H9 (cell line): ENCODE measurements around the gene DAZAP1. TPM values are rescaled to one million over a fixed set of nuclear protein-coding genes. Genes with fewer than 3 reads are reported as not detected.

ENCODE experiments used
- DNase-seq: peaks from one replicate; pipeline ENCODE4 v3.0.0-alpha.2; 2017
- H2AFZ ChIP-seq: one replicate; pipeline ENCODE4 v1.6.1; 2013; ENCODE audit warnings: mild to moderate bottlenecking, low read length, control low read depth, moderate library complexity
- H2AK5ac ChIP-seq: 2 replicates; pipeline ENCODE4 v1.6.1; 2013; ENCODE audit warnings: low read length, control low read depth, mixed read lengths; ENCODE audit not compliant: insufficient read length
- H2BK120ac ChIP-seq: one replicate; pipeline ENCODE4 v1.6.1; 2013; ENCODE audit warnings: low read depth, mild to moderate bottlenecking, low read length, control low read depth, inconsistent platforms; ENCODE audit not compliant: poor library complexity, severe bottlenecking
- H2BK12ac ChIP-seq: 2 replicates; pipeline ENCODE4 v1.6.1; 2013; ENCODE audit warnings: low read length, control low read depth, mixed read lengths, low read depth; ENCODE audit not compliant: insufficient read length
- H2BK15ac ChIP-seq: 2 replicates; pipeline ENCODE4 v1.6.1; 2013; ENCODE audit warnings: low read depth, low read length, control low read depth
- H2BK20ac ChIP-seq: one replicate; pipeline ENCODE4 v1.6.1; 2013; ENCODE audit warnings: low read depth, mild to moderate bottlenecking, low read length, control low read depth, inconsistent platforms; ENCODE audit not compliant: poor library complexity, severe bottlenecking
- H2BK5ac ChIP-seq: 2 replicates; pipeline ENCODE4 v1.6.1; 2013; ENCODE audit warnings: low read length, control low read depth, mixed read lengths; ENCODE audit not compliant: insufficient read length
- H3K14ac ChIP-seq: 2 replicates; pipeline ENCODE4 v1.6.1; 2013; ENCODE audit warnings: low read length, control low read depth; ENCODE audit not compliant: insufficient read depth
- H3K18ac ChIP-seq: 2 replicates; pipeline ENCODE4 v1.6.1; 2013; ENCODE audit warnings: low read depth, mild to moderate bottlenecking, mixed read lengths, low read length, control low read depth; ENCODE audit not compliant: insufficient read length
- H3K23ac ChIP-seq: 2 replicates; pipeline ENCODE4 v1.6.1; 2013; ENCODE audit warnings: low read length, control low read depth, mixed read lengths, low read depth; ENCODE audit not compliant: insufficient read length
- H3K23me2 ChIP-seq: 2 replicates; pipeline ENCODE4 v1.6.1; 2013; ENCODE audit warnings: low read depth, mild to moderate bottlenecking, mixed read lengths, low read length, control low read depth; ENCODE audit not compliant: insufficient read length, poor library complexity, severe bottlenecking
- H3K27ac ChIP-seq: 2 replicates; pipeline ENCODE4 v1.5.1; 2013; ENCODE audit warnings: low read length, control low read depth, mixed read lengths, low read depth; ENCODE audit not compliant: insufficient read length
- H3K27me3 ChIP-seq: 2 replicates; pipeline ENCODE4 v1.6.1; 2013; ENCODE audit warnings: low read length, control low read depth, inconsistent platforms; ENCODE audit not compliant: insufficient read depth
- H3K4ac ChIP-seq: 2 replicates; pipeline ENCODE4 v1.6.1; 2013; ENCODE audit warnings: low read depth, mild to moderate bottlenecking, control low read depth, inconsistent platforms, low read length, moderate library complexity
- H3K4me1 ChIP-seq: 2 replicates; pipeline ENCODE4 v1.6.1; 2013; ENCODE audit warnings: low read length, control low read depth, inconsistent platforms; ENCODE audit not compliant: insufficient read depth
- H3K4me2 ChIP-seq: 2 replicates; pipeline ENCODE4 v1.6.1; 2013; ENCODE audit warnings: low read length, control low read depth, mixed read lengths; ENCODE audit not compliant: insufficient read length, insufficient read depth
- H3K56ac ChIP-seq: 2 replicates; pipeline ENCODE4 v1.6.1; 2013; ENCODE audit warnings: low read depth, mild to moderate bottlenecking, mixed read lengths, low read length, control low read depth; ENCODE audit not compliant: insufficient read length
- H3K79me1 ChIP-seq: 2 replicates; pipeline ENCODE4 v1.6.1; 2013; ENCODE audit warnings: low read depth, mild to moderate bottlenecking, moderate library complexity, low read length, control low read depth, inconsistent platforms; ENCODE audit not compliant: insufficient read depth, poor library complexity, severe bottlenecking
- H3K79me2 ChIP-seq: 2 replicates; pipeline ENCODE4 v1.6.1; 2013; ENCODE audit warnings: low read length, control low read depth, inconsistent platforms; ENCODE audit not compliant: insufficient read depth
- H3K9ac ChIP-seq: 2 replicates; pipeline ENCODE4 v1.6.1; 2013; ENCODE audit warnings: low read length, control low read depth, mixed read lengths; ENCODE audit not compliant: insufficient read length; ENCODE audit errors: extremely low read depth
- H3K9me3 ChIP-seq: one replicate; pipeline ENCODE4 v1.6.1; 2013; ENCODE audit warnings: low read depth, low read length, inconsistent platforms; ENCODE audit not compliant: control insufficient read depth
- H3T11ph ChIP-seq: one replicate; pipeline ENCODE4 v1.6.1; 2013; ENCODE audit warnings: mild to moderate bottlenecking, low read length, control low read depth, inconsistent platforms
- H4K20me1 ChIP-seq: one replicate; pipeline ENCODE4 v1.6.1; 2013; ENCODE audit not compliant: control insufficient read depth, insufficient read length, insufficient read depth
- H4K5ac ChIP-seq: 2 replicates; pipeline ENCODE4 v1.6.1; 2013; ENCODE audit warnings: low read depth, mild to moderate bottlenecking, mixed read lengths, low read length, control low read depth; ENCODE audit not compliant: insufficient read length
- H4K8ac ChIP-seq: replicated peaks from 2 replicates; pipeline ENCODE4 v1.6.1; 2013; ENCODE audit warnings: low read length, control low read depth, mixed read lengths, low read depth; ENCODE audit not compliant: insufficient read length
- H4K91ac ChIP-seq: 2 replicates; pipeline ENCODE4 v1.6.1; 2013; ENCODE audit warnings: low read depth, mild to moderate bottlenecking, moderate library complexity, mixed read lengths, low read length, control low read depth; ENCODE audit not compliant: insufficient read length
- H3K27ac Mint-ChIP-seq, 3 experiments: 2 replicates in 2 of 3; 3 replicates in 1 of 3; pipeline ENCODE4 v1.8.0; 2020 to 2021; ENCODE audit warnings: mixed read lengths in 3 of 3, mild to moderate bottlenecking in 1 of 3, moderate library complexity in 1 of 3
- H3K27me3 Mint-ChIP-seq: 2 replicates; pipeline ENCODE4 v1.8.0; 2021; ENCODE audit warnings: low read depth, mild to moderate bottlenecking, moderate library complexity, mixed read lengths
- H3K36me3 Mint-ChIP-seq, 3 experiments: 2 replicates in 2 of 3; 3 replicates in 1 of 3; pipeline ENCODE4 v1.8.0; 2020 to 2021; ENCODE audit warnings: low read depth in 3 of 3, mixed read lengths in 3 of 3; ENCODE audit not compliant: insufficient read depth in 1 of 3
- H3K4me1 Mint-ChIP-seq, 2 experiments: 2 replicates each; pipeline ENCODE4 v1.8.0; 2020; ENCODE audit warnings: mixed read lengths in 2 of 2
- H3K4me3 Mint-ChIP-seq, 2 experiments: 2 replicates in 1 of 2; 3 replicates in 1 of 2; pipeline ENCODE4 v1.8.0; 2020 to 2021; ENCODE audit warnings: mild to moderate bottlenecking in 2 of 2, mixed read lengths in 2 of 2, moderate library complexity in 1 of 2
- H3K9me3 Mint-ChIP-seq, 2 experiments: 2 replicates in 1 of 2; 3 replicates in 1 of 2; pipeline ENCODE4 v1.8.0; 2020; ENCODE audit warnings: mild to moderate bottlenecking in 2 of 2, mixed read lengths in 2 of 2, moderate library complexity in 1 of 2
- CTCF ChIP-seq: fragments of 200-600 bp; sonication (generic); conservative IDR thresholded peaks from 3 replicates; pipeline ENCODE4 v1.8.0; 2021; ENCODE audit warnings: antibody characterized with exemption, mild to moderate bottlenecking
- WGBS: extraction: QIAGEN DNeasy Blood & Tissue Kit; methylation state at CpG from one replicate; pipeline ENCODE4 v1.1.7; 2013; ENCODE audit warnings: missing lambda C conversion rate, low lambda C conversion rate, mixed read lengths; ENCODE audit not compliant: insufficient read length; ENCODE audit errors: extremely low coverage; 5-methylcytosine and 5-hydroxymethylcytosine counted together
- total RNA-seq: library from RNA; stranded (reverse); gene quantifications from 2 replicates; pipeline ENCODE4 v1.2.1, GENCODE V29; 2021

The DAZAP1 gene
- total RNA-seq, 1 experiment from 2014 or later: 265 TPM

GRCh38 chr19:1468274-1468820 lies 61.0 kb downstream of the DAZAP1 start:
- Mint-ChIP-seq H3K27me3 (peaks cover 83% of the 10 kb centered on the region), H3K27ac (no peak overlapping the region)

More at GRCh38 chr19:1468274-1468820, 61.0 kb downstream of the DAZAP1 start:
- Histone ChIP-seq H4K91ac (no peak overlapping the region), H2BK5ac (no peak overlapping the region), H3K23ac (no peak overlapping the region), H3K18ac (no peak overlapping the region), H3K56ac (no peak overlapping the region), H3K27me3 (peaks cover 61% of the 10 kb centered on the region), H3K9ac (no peak overlapping the region), H4K8ac (no peak overlapping the region), H2BK15ac (no peak overlapping the region), H3T11ph (no peak overlapping the region), H2AK5ac (no peak overlapping the region), H2BK20ac (no peak overlapping the region), H3K4ac (no peak overlapping the region), H3K79me2 (no peaks in the 10 kb centered on the region), H4K20me1 (peaks cover 3% of the 10 kb centered on the region), H2BK120ac (no peak overlapping the region), H3K79me1 (no peaks in the 10 kb centered on the region), H3K9me3 (no peaks in the 10 kb centered on the region), H2BK12ac (no peak overlapping the region), H3K23me2 (peaks cover 9% of the 10 kb centered on the region), H4K5ac (no peak overlapping the region), H3K4me2 (no peak overlapping the region), H3K4me1 (no peaks in the 10 kb centered on the region), H3K14ac (no peak overlapping the region), H3K27ac (no peak overlapping the region), H2AFZ (no peak overlapping the region)
- TF ChIP-seq CTCF: no peak
- H3K4me1 Mint-ChIP-seq: peaks cover 2 to 9% of the 10 kb centered on the region in 2 experiments; a peak in 3 of 4 replicates
- no CpG with 5 or more reads among the region's 49 CpGs for WGBS
- H3K4me3 Mint-ChIP-seq: peak overlapping the region; percentile 8 to 67; a peak in 1 of 5 replicates
- no peaks in the 10 kb centered on the region for H3K9me3 Mint-ChIP-seq
- no peak for DNase-seq
- H3K36me3 Mint-ChIP-seq: no peaks in the 10 kb centered on the region
